Measurements from ENCODE around the gene YPEL3.

- TF ChIP-seq CHD4 (IDR thresholded peaks at IDR 0.05; ENCODE audit: borderline replicate concordance) (no peak), CTCF (IDR thresholded peaks at IDR 0.05) (no peak)
Measured at GRCh38 chr16:30079480-30079879, 16.5 kb downstream of the YPEL3 start.

Data from A549 (cell line).